GM12878 (cell line): ENCODE results near the gene COPS6. TPM values are rescaled to one million over a fixed set of nuclear protein-coding genes. Genes with fewer than 3 reads are reported as not detected.

Experiments
- ASH2L ChIP-seq: fragments of 300-600, 200-600 bp; sonication (generic); IDR thresholded peaks from 2 replicates; pipeline ENCODE4 v1.6.1; 2017; ENCODE audit warnings: low read depth, mild to moderate bottlenecking, borderline replicate concordance
- BHLHE40 ChIP-seq, 2 experiments: fragments of 450-650 bp in 1 of 2; IDR thresholded peaks; 2 replicates each; pipeline ENCODE4 v1.6.1; 2011 to 2017; ENCODE audit warnings: low read depth in 2 of 2, borderline replicate concordance in 1 of 2, improper control_type of control experiment in 1 of 2, low read length in 1 of 2, mild to moderate bottlenecking in 1 of 2
- CBFB ChIP-seq: IDR thresholded peaks from 2 replicates; pipeline ENCODE4 v1.6.1; 2016; ENCODE audit warnings: antibody characterized with exemption, low read depth
- CBX5 ChIP-seq: sonication (generic); IDR thresholded peaks from 2 replicates; pipeline ENCODE4 v1.6.1; 2016; ENCODE audit warnings: low read depth, moderate library complexity, mild to moderate bottlenecking, inconsistent platforms
- CUX1 ChIP-seq: IDR thresholded peaks from 2 replicates; pipeline ENCODE4 v1.6.1; 2012; ENCODE audit warnings: improper control_type of control experiment, low read depth, low read length; ENCODE audit not compliant: insufficient replicate concordance
- E2F4 ChIP-seq: IDR thresholded peaks from 2 replicates; pipeline ENCODE4 v1.6.1; 2012; ENCODE audit warnings: low read depth, low read length, improper control_type of control experiment
- E4F1 ChIP-seq: fragments of 450-650 bp; IDR thresholded peaks from 2 replicates; pipeline ENCODE4 v1.6.1; 2018; ENCODE audit warnings: borderline replicate concordance, mild to moderate bottlenecking; ENCODE audit not compliant: partially characterized antibody
- HCFC1 ChIP-seq: fragments of 150-350 bp; IDR thresholded peaks from 2 replicates; pipeline ENCODE4 v1.6.1; 2014; ENCODE audit warnings: low read length
- HDAC6 ChIP-seq: fragments of 200-600 bp; sonication (generic); IDR thresholded peaks from one replicate; pipeline ENCODE4 v1.8.0; 2017; ENCODE audit warnings: antibody characterized with exemption; ENCODE audit not compliant: unreplicated experiment
- NFXL1 ChIP-seq: fragments of 450-650 bp; IDR thresholded peaks from 2 replicates; pipeline ENCODE4 v1.6.1; 2017; ENCODE audit warnings: antibody characterized with exemption, mild to moderate bottlenecking, borderline replicate concordance
- NFYB ChIP-seq: IDR thresholded peaks from 2 replicates; pipeline ENCODE4 v1.6.1; 2011; ENCODE audit warnings: low read depth, mild to moderate bottlenecking, low read length, improper control_type of control experiment, moderate library complexity; ENCODE audit not compliant: insufficient read depth
- PML ChIP-seq: IDR thresholded peaks from 2 replicates; pipeline ENCODE4 v1.6.1; 2012; ENCODE audit warnings: low read length, inconsistent platforms
- STAT1 ChIP-seq: fragments of 450-650 bp; conservative IDR thresholded peaks from 2 replicates; pipeline ENCODE4 v1.6.1; 2014; ENCODE audit warnings: antibody characterized with exemption, mild to moderate bottlenecking
- STAT3 ChIP-seq: IDR thresholded peaks from 2 replicates; pipeline ENCODE4 v1.6.1; 2011; ENCODE audit warnings: low read depth, low read length, improper control_type of control experiment
- SUPT20H ChIP-seq: IDR thresholded peaks from 2 replicates; pipeline ENCODE4 v1.6.1; 2011; ENCODE audit warnings: low read depth, mild to moderate bottlenecking, low read length, moderate library complexity, borderline replicate concordance; ENCODE audit not compliant: control insufficient read depth
- polyA plus RNA-seq, 11 experiments: library from polyadenylated mRNA; depleted of rRNA in 4 of 11; unstranded in 6 of 11; stranded (reverse) in 5 of 11; fragments of >200 nt; fragmentation: Nextera tagmentation in 4 of 11; fragmentation: Illumina TruSeq in 1 of 11; extraction: Ambion mirVana in 4 of 11; extraction: Trizol in 1 of 11; gene quantifications; 1 replicate in 1 of 11; 2 replicates in 10 of 11; pipeline versions ENCODE4 v1.2.1 to v1.2.3, GENCODE V29; 2011 to 2016; ENCODE audit warnings: inconsistent platforms in 2 of 11, missing spikeins in 2 of 11, low read depth in 1 of 11
- total RNA-seq, 4 experiments: library from RNA; depleted of rRNA in 3 of 4; stranded (reverse); fragments of >200 nt in 3 of 4; fragmentation: Illumina TruSeq in 1 of 4; extraction: Trizol in 1 of 4; gene quantifications; 2 replicates each; pipeline versions ENCODE4 v1.2.1 to v1.2.3, GENCODE V29; 2013 to 2021
- TF ChIP-seq, protein P1 (sequence below): fragments of 450-650 bp; formaldehyde crosslinking; IDR thresholded peaks from 2 replicates; pipeline ENCODE4 v1.4.0; 2022; ENCODE audit warnings: mild to moderate bottlenecking, moderate library complexity

COPS6 gene
- total and polyA plus RNA-seq, 10 of the 15 experiments (the other 5 are each of a cell fraction or from before 2014, with no cell fraction given), result 28.5 to 182 (median 81.5) TPM

DNA sequence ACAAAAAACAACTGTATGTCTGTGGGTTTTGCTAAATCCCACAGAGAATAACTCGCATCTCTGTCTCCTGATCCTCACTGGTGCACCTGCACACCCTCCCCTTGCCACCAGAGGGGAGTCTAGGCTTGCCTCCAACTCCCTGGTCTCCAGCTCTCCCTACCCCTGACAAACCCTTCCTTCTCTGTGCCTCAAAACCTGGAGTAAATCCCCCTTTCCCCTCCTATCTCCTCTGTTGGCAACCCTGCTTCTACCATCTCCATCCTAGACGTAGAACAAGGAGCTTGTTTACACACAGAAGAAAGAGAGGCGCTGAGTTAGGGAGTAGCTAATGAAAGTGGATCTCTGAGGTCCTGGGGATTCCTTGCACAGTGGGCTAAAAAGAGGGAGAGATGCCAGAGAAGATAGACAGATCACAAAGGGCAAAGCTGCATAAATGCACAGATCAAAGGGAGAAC lies 44.0 kb downstream of the COPS6 start (continued):
- no peak for TF ChIP-seq STAT1
- TF ChIP-seq, protein P1, sequence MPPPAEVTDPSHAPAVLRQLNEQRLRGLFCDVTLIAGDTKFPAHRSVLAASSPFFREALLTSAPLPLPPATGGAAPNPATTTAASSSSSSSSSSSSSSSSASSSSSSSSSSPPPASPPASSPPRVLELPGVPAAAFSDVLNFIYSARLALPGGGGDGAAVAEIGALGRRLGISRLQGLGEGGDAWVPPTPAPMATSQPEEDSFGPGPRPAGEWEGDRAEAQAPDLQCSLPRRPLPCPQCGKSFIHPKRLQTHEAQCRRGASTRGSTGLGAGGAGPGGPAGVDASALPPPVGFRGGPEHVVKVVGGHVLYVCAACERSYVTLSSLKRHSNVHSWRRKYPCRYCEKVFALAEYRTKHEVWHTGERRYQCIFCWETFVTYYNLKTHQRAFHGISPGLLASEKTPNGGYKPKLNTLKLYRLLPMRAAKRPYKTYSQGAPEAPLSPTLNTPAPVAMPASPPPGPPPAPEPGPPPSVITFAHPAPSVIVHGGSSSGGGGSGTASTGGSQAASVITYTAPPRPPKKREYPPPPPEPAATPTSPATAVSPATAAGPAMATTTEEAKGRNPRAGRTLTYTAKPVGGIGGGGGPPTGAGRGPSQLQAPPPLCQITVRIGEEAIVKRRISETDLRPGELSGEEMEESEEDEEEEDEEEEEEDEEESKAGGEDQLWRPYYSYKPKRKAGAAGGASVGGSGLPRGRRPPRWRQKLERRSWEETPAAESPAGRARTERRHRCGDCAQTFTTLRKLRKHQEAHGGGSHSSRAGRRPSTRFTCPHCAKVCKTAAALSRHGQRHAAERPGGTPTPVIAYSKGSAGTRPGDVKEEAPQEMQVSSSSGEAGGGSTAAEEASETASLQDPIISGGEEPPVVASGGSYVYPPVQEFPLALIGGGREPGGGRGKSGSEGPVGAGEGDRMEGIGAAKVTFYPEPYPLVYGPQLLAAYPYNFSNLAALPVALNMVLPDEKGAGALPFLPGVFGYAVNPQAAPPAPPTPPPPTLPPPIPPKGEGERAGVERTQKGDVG (CRISPR knock-in tag), result no peak
- TF ChIP-seq NFXL1, result no peak
- no peak for TF ChIP-seq STAT3
- no peak for TF ChIP-seq BHLHE40 (IDR thresholded peaks at IDR 0.05; ENCODE audit: borderline replicate concordance in 1 of 2, low read depth in 2 of 2, low read length in 1 of 2)
- no peak for TF ChIP-seq E4F1
- TF ChIP-seq E2F4, result no peak
- no peak for TF ChIP-seq HCFC1
- TF ChIP-seq HDAC6, result no peak
- TF ChIP-seq CUX1, result no peak
- TF ChIP-seq PML, result no peak
- TF ChIP-seq CBFB, result no peak
- no peak for TF ChIP-seq ASH2L
- TF ChIP-seq NFYB, result no peak
- TF ChIP-seq CBX5, result no peak
- no peak for TF ChIP-seq SUPT20H
